Esophagus mucosa (tissue), 1 donor: ENCODE data around the gene SH3GL2. TPM values are rescaled to one million over a fixed set of nuclear protein-coding genes. Genes with fewer than 3 reads are reported as not detected.
"Not testable (repeated sequence)": the region's sequence is repeated elsewhere in the genome, so short reads cannot be mapped to it uniquely, and the experiment has no call there.

Source experiments
- ATAC-seq: fragments of 200-7000 bp; cut with Tn5 transposase; one replicate; pipeline ENCODE4 v1.9.1; 2020
- total RNA-seq: library from RNA; stranded (reverse); gene quantifications from one replicate; pipeline ENCODE4 v1.2.4, GENCODE V29; 2023
- donor health status: DM: yes; HTN: yes; CAD: no.

The SH3GL2 gene
- total RNA-seq, 1 donor from 2014 or later, result not detected

- no peak for ATAC-seq
Observed at GRCh38 chr9:17760250-17760649, 181.4 kb downstream of the SH3GL2 start.

- ATAC-seq, result no peak
Observed at GRCh38 chr9:17761984-17762676, 183.3 kb downstream of the SH3GL2 start.

- no peak for ATAC-seq
Observed at GRCh38 chr9:17764306-17764705, 185.4 kb downstream of the SH3GL2 start.

GRCh38 chr9:17765131-17765530 is 186.3 kb downstream of the SH3GL2 start:
- ATAC-seq, result not testable (repeated sequence)

- ATAC-seq, result no peak
Observed at GRCh38 chr9:17772223-17772622, 193.4 kb downstream of the SH3GL2 start.

GRCh38 chr9:17775656-17776055 is 196.8 kb downstream of the SH3GL2 start:
- no peak for ATAC-seq

- no peak for ATAC-seq
Observed at GRCh38 chr9:17776735-17777134, 197.9 kb downstream of the SH3GL2 start.

GRCh38 chr9:17777465-17777864 is 198.6 kb downstream of the SH3GL2 start:
- no peak for ATAC-seq

- ATAC-seq, result no peak
Observed at GRCh38 chr9:17782430-17783149, 203.7 kb downstream of the SH3GL2 start.

GRCh38 chr9:17783227-17783626 is 204.4 kb downstream of the SH3GL2 start:
- ATAC-seq, result no peak

- no peak for ATAC-seq
Observed at GRCh38 chr9:17789316-17789715, 210.4 kb downstream of the SH3GL2 start.

GRCh38 chr9:17793713-17794622 is 215.1 kb downstream of the SH3GL2 start:
- peak; percentile 55 for ATAC-seq

GRCh38 chr9:17795744-17796143 is 216.9 kb downstream of the SH3GL2 start:
- ATAC-seq, result no peak

GRCh38 chr9:17799369-17799768 is 220.5 kb downstream of the SH3GL2 start:
- no peak for ATAC-seq

GRCh38 chr9:17800418-17800817 is 221.6 kb downstream of the SH3GL2 start:
- ATAC-seq, result no peak

GRCh38 chr9:17802249-17802857 is 223.5 kb downstream of the SH3GL2 start:
- ATAC-seq, result no peak

- no peak for ATAC-seq
Observed at GRCh38 chr9:17807613-17808282, 228.9 kb downstream of the SH3GL2 start.

GRCh38 chr9:17810317-17810716 is 231.5 kb downstream of the SH3GL2 start:
- no peak for ATAC-seq

- ATAC-seq, result no peak
Observed at GRCh38 chr9:17810728-17811571, 232.1 kb downstream of the SH3GL2 start.

GRCh38 chr9:17813798-17814197 is 234.9 kb downstream of the SH3GL2 start:
- no peak for ATAC-seq

GRCh38 chr9:17816431-17817027 is 237.7 kb downstream of the SH3GL2 start:
- no peak for ATAC-seq
